GM11168 (cell line): ENCODE data around the gene DNAI7.

Experiments used
- in situ Hi-C: fragments of 300-500 bp; cut with MboI; formaldehyde crosslinking; loops from one replicate; pipeline ENCODE4 v1.12.0; 2022; ENCODE audit warnings: low sequenced_read_pairs; ENCODE audit not compliant: unreplicated experiment

Gene DNAI7

GRCh38 chr12:25106818-25107217 is 88.1 kb downstream of the DNAI7 start:
- in situ Hi-C loops = no loop called here

- in situ Hi-C loops = no loop called here
Observed at GRCh38 chr12:25102402-25102801, 92.6 kb downstream of the DNAI7 start.

GRCh38 chr12:25101092-25101445 is 93.9 kb downstream of the DNAI7 start:
- in situ Hi-C loops = no loop called here

GRCh38 chr12:25100194-25101091 is 94.5 kb downstream of the DNAI7 start:
- in situ Hi-C loops = no loop called here

GRCh38 chr12:25099010-25099409 is 96.0 kb downstream of the DNAI7 start:
- in situ Hi-C loops = no loop called here

- in situ Hi-C loops = no loop called here
Observed at GRCh38 chr12:25089738-25090137, 105.2 kb downstream of the DNAI7 start.

GRCh38 chr12:25087596-25087995 is 107.4 kb downstream of the DNAI7 start:
- in situ Hi-C loops = no loop called here

- in situ Hi-C loops = no loop called here
Observed at GRCh38 chr12:25084816-25085215, 110.1 kb downstream of the DNAI7 start.

- in situ Hi-C loops = no loop called here
Observed at GRCh38 chr12:25083211-25083610, 111.7 kb downstream of the DNAI7 start.

GRCh38 chr12:25082628-25083027 is 112.3 kb downstream of the DNAI7 start:
- in situ Hi-C loops = no loop called here

- in situ Hi-C loops = no loop called here
Observed at GRCh38 chr12:25079393-25079792, 115.6 kb downstream of the DNAI7 start.

GRCh38 chr12:25074954-25075353 is 120.0 kb downstream of the DNAI7 start:
- in situ Hi-C loops = no loop called here

- in situ Hi-C loops = no loop called here
Observed at GRCh38 chr12:25074113-25074512, 120.8 kb downstream of the DNAI7 start.

- in situ Hi-C loops = no loop called here
Observed at GRCh38 chr12:25072906-25073650, 121.9 kb downstream of the DNAI7 start.

GRCh38 chr12:25071366-25071765 is 123.6 kb downstream of the DNAI7 start:
- in situ Hi-C loops = no loop called here

GRCh38 chr12:25069224-25069623 is 125.7 kb downstream of the DNAI7 start:
- in situ Hi-C loops = no loop called here

- in situ Hi-C loops = no loop called here
Observed at GRCh38 chr12:25065035-25065434, 129.9 kb downstream of the DNAI7 start.

- in situ Hi-C loops = no loop called here
Observed at GRCh38 chr12:25063873-25064628, 130.9 kb downstream of the DNAI7 start.

GRCh38 chr12:25058658-25059058 is 136.3 kb downstream of the DNAI7 start:
- in situ Hi-C loops = loop anchor here (5.0 kb wide), 1 partner anchor 61 kb away; no protein-coding TSS in a partner anchor
